Kidney (tissue), 14 donors: ENCODE measurements around the gene NHS. TPM values are rescaled to one million over a fixed set of nuclear protein-coding genes. Genes with fewer than 3 reads are reported as not detected.

Source experiments
- DNase-seq, 5 donors: peaks; one replicate each; pipeline ENCODE4 v3.0.0-alpha.2; 2013 to 2020
- FAIRE-seq: peaks from 2 replicates; lab custom pipeline; 2012; peaks lifted over from hg19 to GRCh38; lab: Jason Lieb, UNC
- H3K27ac ChIP-seq, 2 donors: one replicate each; pipeline ENCODE4 v1.7.0; 2013; ENCODE audit warnings: low read depth in 2 of 2, low read length in 2 of 2, inconsistent platforms in 1 of 2
- H3K27me3 ChIP-seq: one replicate; pipeline ENCODE4 v1.7.1; 2013; ENCODE audit warnings: low read length, inconsistent platforms; ENCODE audit not compliant: control insufficient read depth, insufficient read depth
- H3K36me3 ChIP-seq, 3 donors: one replicate each; pipeline versions ENCODE4 v1.7.0 to v1.7.1; 2013; ENCODE audit warnings: low read length in 3 of 3, control low read depth in 1 of 3, inconsistent platforms in 1 of 3; ENCODE audit not compliant: insufficient read depth in 3 of 3, control insufficient read depth in 2 of 3
- H3K4me1 ChIP-seq, 3 donors: one replicate each; pipeline versions ENCODE4 v1.7.0 to v1.7.1; 2013; ENCODE audit warnings: low read length in 3 of 3, inconsistent platforms in 1 of 3, low read depth in 1 of 3; ENCODE audit not compliant: control insufficient read depth in 2 of 3, insufficient read depth in 2 of 3
- H3K4me3 ChIP-seq, 3 donors: one replicate each; pipeline versions ENCODE4 v1.7.0 to v1.8.1; 2013; ENCODE audit warnings: low read length in 3 of 3, control low read depth in 1 of 3, inconsistent platforms in 1 of 3
- H3K9ac ChIP-seq, 3 donors: one replicate each; pipeline versions ENCODE4 v1.7.0 to v1.7.1; 2013; ENCODE audit warnings: low read length in 3 of 3, control low read depth in 1 of 3, inconsistent platforms in 1 of 3
- H3K9me3 ChIP-seq, 3 donors: one replicate each; pipeline versions ENCODE4 v1.7.0 to v1.7.1; 2013; ENCODE audit warnings: low read length in 3 of 3, control low read depth in 1 of 3, inconsistent platforms in 1 of 3; ENCODE audit not compliant: control insufficient read depth in 2 of 3, insufficient read depth in 1 of 3
- CTCF ChIP-seq: IDR thresholded peaks from 3 replicates; pipeline ENCODE4 v1.5.1; 2012; ENCODE audit warnings: mild to moderate bottlenecking, moderate library complexity, borderline replicate concordance; ENCODE audit not compliant: insufficient read depth; ENCODE audit errors: extremely low read depth
- intact Hi-C: fragments of 100-400 bp; cut with DNase I; formaldehyde crosslinking; loops from one replicate; pipeline ENCODE4 v1.11.1; 2022
- polyA plus RNA-seq: library from polyadenylated mRNA; stranded (reverse); fragments of 350-450 nt; fragmentation: Illumina TruSeq; extraction: RNeasy Lipid Tissue Mini Kit (QIAGEN cat#74804); gene quantifications from one replicate; pipeline ENCODE4 v1.2.3, GENCODE V29; 2014; ENCODE audit warnings: low read depth, low replicate concordance; ENCODE audit not compliant: insufficient read depth
- total RNA-seq: library from RNA; stranded (reverse); fragmentation: NEBNext Ultra II Directional; extraction: Animal tissue kit (Norgen Biotek cat#: 25700); gene quantifications from one replicate; pipeline ENCODE4 v1.2.1, GENCODE V29; 2021
- donor health status: control.
- donor health status: control.
- donor health status: control.
- donor health status: control.
- donor health status: control.
- donor health status: DM: yes; HTN: yes; CAD: no.
- donor health status: Normal renal cell carcinoma (clear cell type).

The NHS gene
- total and polyA plus RNA-seq, 2 donors from 2014 or later, result 3.1 to 28.9 TPM

GRCh38 chrX:17606231-17606630, 231.2 kb downstream of the NHS start:
- Histone ChIP-seq H3K36me3 (no peaks in the 10 kb centered on the region), H3K9me3 (no peaks in the 10 kb centered on the region), H3K4me1 (peaks cover 0 to 16% (median 13%) of the 10 kb centered on the region in 3 donors), H3K27me3 (peaks cover 3% of the 10 kb centered on the region), H3K27ac (no peak overlapping the region), H3K9ac (no peak overlapping the region), H3K4me3 (no peak overlapping the region)
- TF ChIP-seq CTCF, result no peak
- DNase-seq (peak in 1 of 5 donors; percentile 59), FAIRE-seq (no peak)
- intact Hi-C loops, result no loop called here

DNA sequence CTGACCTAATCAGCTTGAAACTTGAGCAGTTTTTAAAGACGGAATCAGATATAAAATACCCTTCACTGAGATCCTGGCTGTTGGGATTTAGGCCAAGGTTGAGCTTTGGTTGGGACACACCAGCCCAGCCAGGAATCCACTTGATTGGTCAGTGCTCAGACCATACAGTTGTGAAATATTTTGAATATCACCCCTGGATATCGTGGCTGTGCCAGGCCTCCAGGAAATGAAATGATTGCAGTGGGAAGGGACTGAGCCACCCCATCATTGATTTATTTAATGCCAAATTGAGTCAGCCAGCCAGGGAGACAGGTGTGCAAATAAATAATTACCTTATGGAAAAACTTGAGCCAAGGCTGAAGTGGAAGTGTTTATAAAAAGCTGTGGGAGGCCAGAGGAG, 233.9 kb downstream of the NHS start:
- intact Hi-C loops, result no loop called here
- H3K27me3 ChIP-seq, result peaks cover 6% of the 10 kb centered on the region
- FAIRE-seq (no peak), DNase-seq (no peak)
- no peaks in the 10 kb centered on the region for H3K36me3 ChIP-seq
- H3K9me3 ChIP-seq, result no peaks in the 10 kb centered on the region
- H3K27ac ChIP-seq, result no peak overlapping the region
- no peak overlapping the region for H3K4me3 ChIP-seq
- H3K9ac ChIP-seq, result no peak overlapping the region
- TF ChIP-seq CTCF, result no peak
- H3K4me1 ChIP-seq, result peaks cover 0 to 16% (median 7%) of the 10 kb centered on the region in 3 donors

- TF ChIP-seq CTCF, result no peak
- DNase-seq, result no peak
- intact Hi-C loops, result no loop called here
Observed at GRCh38 chrX:17610788-17611187, 235.8 kb downstream of the NHS start.

More at GRCh38 chrX:17610788-17611187, 235.8 kb downstream of the NHS start:
- Histone ChIP-seq H3K9ac (no peak overlapping the region), H3K27me3 (peaks cover 8% of the 10 kb centered on the region), H3K4me3 (no peak overlapping the region), H3K4me1 (peaks cover 0 to 12% (median 6%) of the 10 kb centered on the region in 3 donors), H3K9me3 (no peaks in the 10 kb centered on the region), H3K27ac (no peak overlapping the region), H3K36me3 (no peaks in the 10 kb centered on the region)
- no peak for FAIRE-seq
